ENCODE data around the gene PDSS2.
"Not testable (repeated sequence)": the region's sequence is repeated elsewhere in the genome, so short reads cannot be mapped to it uniquely, and the experiment has no call there.

PDSS2 gene

GRCh38 chr6:107207251-107207873, 252.0 kb downstream of the PDSS2 start:
- no peak for TF ChIP-seq CTCF (IDR thresholded peaks at IDR 0.05; ENCODE audit: low read depth, low read length)
- peak in 1 of 2 donors; percentile 14 for DNase-seq (ENCODE audit: low read depth in 2 of 2)
- no peak overlapping the region for H3K4me3 ChIP-seq (replicated peaks in 1 of 2; ENCODE audit: low read depth in 2 of 2, low read length in 2 of 2)

GRCh38 chr6:107205058-107205998, 254.0 kb downstream of the PDSS2 start:
- TF ChIP-seq CTCF (IDR thresholded peaks at IDR 0.05; ENCODE audit: low read depth, low read length), result no peak
- no peak overlapping the region for H3K4me3 ChIP-seq (replicated peaks in 1 of 2; ENCODE audit: low read depth in 2 of 2, low read length in 2 of 2)
- no peak for DNase-seq (ENCODE audit: low read depth in 2 of 2)

GRCh38 chr6:107202876-107203468, 256.4 kb downstream of the PDSS2 start:
- no peak for TF ChIP-seq CTCF (IDR thresholded peaks at IDR 0.05; ENCODE audit: low read depth, low read length)
- H3K4me3 ChIP-seq (replicated peaks in 1 of 2; ENCODE audit: low read depth in 2 of 2, low read length in 2 of 2), result no peak overlapping the region
- DNase-seq (ENCODE audit: low read depth in 2 of 2), result no peak

- no peak overlapping the region for H3K4me3 ChIP-seq (replicated peaks in 1 of 2; ENCODE audit: low read depth in 2 of 2, low read length in 2 of 2)
- no peak for DNase-seq (ENCODE audit: low read depth in 2 of 2)
- no peak for TF ChIP-seq CTCF (IDR thresholded peaks at IDR 0.05; ENCODE audit: low read depth, low read length)
Measured at GRCh38 chr6:107198631-107199416, 260.5 kb downstream of the PDSS2 start.

- DNase-seq (ENCODE audit: low read depth in 2 of 2), result no peak
- no peak for TF ChIP-seq CTCF (IDR thresholded peaks at IDR 0.05; ENCODE audit: low read depth, low read length)
- no peak overlapping the region for H3K4me3 ChIP-seq (replicated peaks in 1 of 2; ENCODE audit: low read depth in 2 of 2, low read length in 2 of 2)
Measured at GRCh38 chr6:107196152-107196551, 263.2 kb downstream of the PDSS2 start.

- H3K4me3 ChIP-seq (replicated peaks in 1 of 2; ENCODE audit: low read depth in 2 of 2, low read length in 2 of 2); DNase-seq (ENCODE audit: low read depth in 2 of 2): not testable (repeated sequence)
Measured at GRCh38 chr6:107194723-107195122, 264.6 kb downstream of the PDSS2 start.
